Forelimb muscle (tissue), 1 donor: ENCODE measurements around the gene SPEN. TPM values are rescaled to one million over a fixed set of nuclear protein-coding genes. Genes with fewer than 3 reads are reported as not detected.
"Not testable (repeated sequence)": the region's sequence is repeated elsewhere in the genome, so short reads cannot be mapped to it uniquely, and the experiment has no call there.

Experiments used
- DNase-seq: peaks from one replicate; pipeline ENCODE4 v3.0.0-alpha.2; 2013; ENCODE audit warnings: low read depth
- polyA plus RNA-seq: library from polyadenylated mRNA; unstranded; fragments of 120-200 nt; gene quantifications from one replicate; pipeline ENCODE4 v1.2.1, GENCODE V29; 2013; ENCODE audit not compliant: insufficient read length

The SPEN gene
- polyA plus RNA-seq, 1 donor = 30.8 TPM

DNA sequence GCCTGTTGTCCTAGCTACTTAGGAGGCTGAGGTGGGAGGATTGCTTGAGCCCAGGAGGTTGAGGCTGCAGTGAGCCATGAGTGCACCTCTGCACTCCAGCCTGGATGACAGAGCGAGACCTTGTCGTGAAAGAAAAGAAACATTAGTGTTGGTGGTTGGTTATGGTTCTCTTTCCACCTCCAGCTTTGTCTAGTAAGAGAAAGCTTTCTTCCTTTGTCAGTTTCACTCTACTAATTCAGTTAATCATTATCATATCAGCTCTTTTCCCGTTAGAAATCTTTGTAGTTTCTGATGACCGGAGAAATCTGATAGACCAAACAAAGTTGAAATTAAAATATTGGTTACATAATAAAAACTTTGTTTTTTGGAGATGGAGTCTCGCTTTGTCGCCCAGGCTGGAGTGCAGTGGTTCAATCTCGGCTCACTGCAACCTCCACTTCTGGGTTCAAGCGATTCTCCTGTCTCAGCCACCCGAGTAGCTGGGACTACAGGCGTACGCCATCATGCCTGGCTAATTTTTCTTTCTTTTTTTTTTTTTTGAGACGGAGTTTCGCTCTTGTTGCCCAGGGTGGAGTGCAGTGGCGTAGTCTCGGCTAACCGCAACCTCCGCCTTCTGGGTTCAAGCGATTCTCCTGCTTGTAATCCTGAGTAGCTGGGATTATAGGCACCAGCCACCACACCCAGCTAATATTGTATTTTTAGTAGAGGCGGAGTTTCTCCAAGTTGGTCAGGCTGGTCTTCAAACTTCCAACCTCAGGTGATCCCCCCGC is 49.5 kb downstream of the SPEN start:
- DNase-seq = not testable (repeated sequence)

GRCh38 chr1:15899266-15899665 is 51.8 kb downstream of the SPEN start:
- no peak for DNase-seq

DNA sequence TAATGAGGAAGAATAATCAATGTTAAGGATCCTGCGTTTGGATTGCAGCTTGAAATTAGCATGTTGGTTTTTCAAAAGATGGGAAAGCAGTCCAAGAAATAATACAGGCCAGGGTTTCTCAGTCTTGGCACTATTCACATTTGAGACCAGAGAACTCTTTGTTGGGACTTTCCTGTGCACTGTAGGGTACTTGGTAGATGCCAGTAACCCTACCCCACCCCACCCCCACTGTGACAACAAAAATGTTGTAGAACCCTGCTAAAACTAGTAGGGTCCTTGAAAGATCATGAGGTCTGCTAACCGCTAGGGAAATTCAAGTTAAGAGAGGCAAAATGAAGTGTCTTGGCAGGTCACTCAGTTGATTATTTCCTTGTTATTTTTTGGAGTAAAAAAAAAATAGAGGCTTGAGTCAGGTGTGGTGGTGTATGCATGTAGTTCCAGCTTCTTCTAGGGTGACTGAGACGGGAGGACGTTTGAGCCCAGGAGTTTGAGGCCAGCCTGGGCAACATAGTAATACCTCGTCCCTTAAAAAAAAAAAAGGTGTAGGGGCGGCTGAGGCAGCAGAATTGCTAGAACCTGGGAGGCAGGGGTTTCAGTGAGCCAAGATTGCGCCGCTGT is 53.3 kb downstream of the SPEN start:
- DNase-seq = no peak

DNA sequence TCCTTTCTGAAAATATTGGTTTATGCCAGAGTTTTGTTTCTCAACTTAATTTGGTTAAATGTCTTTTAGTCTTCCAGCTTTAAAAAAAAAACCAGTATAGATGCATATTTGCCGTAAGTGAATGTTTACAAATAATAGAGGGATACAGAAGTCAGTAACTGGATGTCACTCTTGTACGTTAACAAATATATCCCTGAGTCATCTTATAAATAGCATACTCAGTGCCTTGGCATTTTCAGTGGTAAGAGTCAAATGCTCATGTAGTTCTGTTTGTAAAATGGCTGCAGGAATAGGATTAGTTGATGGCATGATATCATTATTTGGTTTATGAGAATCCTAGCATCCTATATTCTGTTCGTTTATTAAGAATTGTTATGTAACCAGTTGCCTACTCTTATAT is 55.4 kb downstream of the SPEN start:
- DNase-seq = no peak

DNA sequence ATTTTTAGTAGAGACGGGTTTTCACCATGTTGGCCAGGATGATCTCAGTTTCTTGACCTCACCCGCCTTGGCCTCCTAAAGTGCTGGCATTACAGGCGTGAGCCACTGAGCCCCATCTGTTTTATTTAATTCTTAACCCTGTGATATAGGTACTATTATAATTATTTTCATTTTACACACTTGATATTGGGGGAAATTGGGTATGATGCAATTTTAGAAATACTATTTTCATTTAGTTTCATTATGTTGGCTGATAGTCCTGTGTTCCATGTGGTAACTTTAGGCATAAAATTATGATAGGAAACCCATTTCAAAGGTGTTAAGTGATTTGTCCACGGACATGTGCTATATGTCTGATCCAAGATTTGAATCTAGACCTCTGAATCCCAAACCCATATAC is 61.1 kb downstream of the SPEN start:
- no peak for DNase-seq

DNA sequence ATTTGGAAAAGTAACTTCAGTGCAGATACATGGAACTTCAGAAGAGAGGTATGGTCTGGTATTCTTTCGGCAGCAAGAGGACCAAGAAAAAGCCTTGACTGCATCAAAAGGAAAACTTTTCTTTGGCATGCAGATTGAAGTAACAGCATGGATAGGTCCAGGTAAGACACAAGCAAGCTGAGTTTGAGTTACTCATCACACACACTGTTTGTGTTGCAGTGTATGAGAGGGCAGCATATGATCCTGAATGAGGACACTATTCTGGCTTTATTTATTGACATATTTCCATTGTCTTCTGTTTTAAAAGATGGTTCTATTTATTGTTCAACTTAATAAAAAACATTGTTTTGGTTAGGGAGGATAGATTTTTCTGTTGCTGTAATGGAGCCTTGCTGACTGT is 63.6 kb downstream of the SPEN start:
- DNase-seq = no peak

- no peak for DNase-seq
These were observed 64.4 kb downstream of the SPEN start for GRCh38 chr1:15911927-15912326.

GRCh38 chr1:15913607-15914006 is 66.1 kb downstream of the SPEN start:
- DNase-seq = not testable (repeated sequence)

DNA sequence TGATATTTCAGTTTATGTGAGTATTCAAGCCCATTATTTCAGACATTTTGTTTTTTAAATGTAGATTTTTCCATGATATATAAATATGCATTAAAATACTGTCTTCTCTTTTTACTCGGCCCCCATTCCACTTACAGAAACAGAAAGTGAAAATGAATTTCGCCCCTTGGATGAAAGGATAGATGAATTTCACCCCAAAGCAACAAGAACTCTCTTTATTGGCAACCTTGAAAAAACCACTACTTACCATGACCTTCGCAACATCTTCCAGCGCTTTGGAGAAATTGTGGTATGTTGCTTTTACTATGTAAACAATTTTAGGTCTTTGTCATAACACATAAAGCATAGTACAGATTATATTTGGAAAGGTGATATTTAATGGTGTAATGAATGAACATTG is 68.5 kb downstream of the SPEN start:
- no peak for DNase-seq

- no peak for DNase-seq
These were observed 68.9 kb downstream of the SPEN start for GRCh38 chr1:15916417-15916816.

DNA sequence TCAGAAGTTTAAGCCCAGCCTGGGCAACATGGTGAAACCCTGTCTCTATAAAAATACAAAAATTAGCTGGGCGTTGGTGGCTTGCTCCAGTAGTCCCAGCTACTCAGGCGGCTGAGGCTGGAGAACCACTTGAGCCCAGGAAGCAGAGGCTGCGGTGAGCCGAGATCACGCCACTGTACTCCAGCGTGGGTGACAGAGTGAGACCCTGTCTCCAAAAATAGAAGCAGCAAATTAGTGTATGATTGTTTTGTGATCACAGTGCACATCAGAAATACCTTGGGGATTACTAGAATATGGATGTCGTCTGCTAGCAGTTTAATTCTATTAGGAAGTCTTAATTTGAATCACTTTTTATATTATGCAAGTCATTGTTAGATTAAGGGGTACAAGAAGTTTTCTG is 69.4 kb downstream of the SPEN start:
- no peak for DNase-seq

- no peak for DNase-seq
These were observed 71.6 kb downstream of the SPEN start for GRCh38 chr1:15918962-15919715.

- DNase-seq = no peak
These were observed 75.7 kb downstream of the SPEN start for GRCh38 chr1:15923241-15923640.

- not testable (repeated sequence) for DNase-seq
These were observed 78.9 kb downstream of the SPEN start for GRCh38 chr1:15926448-15926847.

DNA sequence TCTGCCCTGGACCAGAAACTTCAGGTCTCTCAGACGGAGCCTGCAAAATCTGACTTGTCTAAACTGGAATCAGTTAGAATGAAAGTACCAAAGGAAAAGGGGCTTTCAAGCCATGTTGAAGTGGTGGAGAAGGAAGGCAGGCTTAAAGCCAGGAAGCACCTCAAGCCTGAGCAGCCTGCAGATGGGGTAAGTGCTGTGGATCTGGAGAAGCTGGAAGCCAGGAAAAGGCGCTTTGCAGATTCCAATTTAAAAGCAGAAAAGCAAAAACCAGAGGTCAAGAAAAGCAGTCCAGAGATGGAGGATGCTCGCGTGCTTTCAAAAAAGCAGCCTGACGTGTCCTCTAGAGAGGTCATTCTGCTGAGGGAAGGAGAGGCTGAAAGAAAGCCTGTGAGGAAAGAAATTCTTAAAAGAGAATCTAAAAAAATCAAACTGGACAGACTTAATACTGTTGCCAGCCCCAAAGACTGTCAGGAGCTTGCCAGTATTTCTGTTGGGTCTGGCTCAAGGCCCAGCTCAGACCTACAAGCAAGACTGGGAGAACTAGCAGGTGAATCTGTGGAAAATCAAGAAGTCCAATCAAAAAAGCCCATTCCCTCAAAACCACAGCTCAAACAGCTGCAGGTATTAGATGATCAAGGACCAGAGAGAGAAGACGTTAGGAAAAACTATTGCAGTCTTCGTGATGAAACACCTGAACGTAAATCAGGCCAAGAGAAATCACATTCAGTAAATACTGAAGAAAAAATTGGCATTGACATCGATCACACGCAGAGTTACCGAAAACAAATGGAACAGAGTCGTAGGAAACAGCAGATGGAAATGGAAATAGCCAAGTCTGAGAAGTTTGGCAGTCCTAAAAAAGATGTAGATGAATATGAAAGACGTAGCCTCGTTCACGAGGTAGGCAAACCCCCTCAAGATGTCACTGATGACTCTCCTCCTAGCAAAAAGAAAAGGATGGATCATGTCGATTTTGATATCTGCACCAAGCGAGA is 81.8 kb downstream of the SPEN start:
- no peak for DNase-seq

DNA sequence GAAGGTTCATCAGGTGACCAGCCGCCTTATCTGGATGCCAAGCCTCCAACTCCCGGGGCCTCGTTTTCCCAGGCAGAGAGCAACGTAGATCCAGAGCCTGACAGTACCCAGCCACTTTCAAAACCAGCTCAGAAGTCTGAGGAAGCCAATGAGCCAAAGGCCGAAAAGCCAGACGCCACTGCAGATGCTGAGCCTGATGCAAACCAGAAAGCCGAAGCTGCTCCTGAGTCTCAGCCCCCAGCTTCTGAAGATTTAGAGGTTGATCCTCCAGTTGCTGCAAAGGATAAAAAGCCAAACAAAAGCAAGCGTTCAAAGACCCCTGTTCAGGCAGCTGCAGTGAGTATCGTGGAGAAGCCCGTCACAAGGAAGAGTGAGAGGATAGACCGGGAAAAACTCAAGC is 83.9 kb downstream of the SPEN start:
- DNase-seq = no peak

DNA sequence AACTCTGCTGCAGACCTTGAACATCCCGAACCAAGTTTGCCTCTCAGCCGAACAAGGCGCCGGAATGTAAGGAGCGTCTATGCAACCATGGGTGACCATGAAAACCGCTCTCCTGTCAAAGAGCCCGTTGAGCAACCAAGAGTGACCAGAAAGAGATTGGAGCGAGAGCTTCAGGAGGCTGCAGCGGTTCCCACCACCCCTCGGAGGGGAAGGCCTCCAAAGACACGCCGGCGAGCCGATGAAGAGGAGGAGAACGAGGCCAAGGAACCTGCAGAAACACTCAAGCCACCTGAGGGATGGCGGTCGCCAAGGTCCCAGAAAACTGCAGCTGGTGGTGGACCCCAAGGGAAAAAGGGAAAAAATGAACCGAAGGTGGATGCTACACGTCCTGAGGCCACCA is 84.4 kb downstream of the SPEN start:
- no peak for DNase-seq

GRCh38 chr1:15932612-15933011 is 85.1 kb downstream of the SPEN start:
- DNase-seq = no peak

- DNase-seq = no peak
These were observed 86.2 kb downstream of the SPEN start for GRCh38 chr1:15933684-15934083.

DNA sequence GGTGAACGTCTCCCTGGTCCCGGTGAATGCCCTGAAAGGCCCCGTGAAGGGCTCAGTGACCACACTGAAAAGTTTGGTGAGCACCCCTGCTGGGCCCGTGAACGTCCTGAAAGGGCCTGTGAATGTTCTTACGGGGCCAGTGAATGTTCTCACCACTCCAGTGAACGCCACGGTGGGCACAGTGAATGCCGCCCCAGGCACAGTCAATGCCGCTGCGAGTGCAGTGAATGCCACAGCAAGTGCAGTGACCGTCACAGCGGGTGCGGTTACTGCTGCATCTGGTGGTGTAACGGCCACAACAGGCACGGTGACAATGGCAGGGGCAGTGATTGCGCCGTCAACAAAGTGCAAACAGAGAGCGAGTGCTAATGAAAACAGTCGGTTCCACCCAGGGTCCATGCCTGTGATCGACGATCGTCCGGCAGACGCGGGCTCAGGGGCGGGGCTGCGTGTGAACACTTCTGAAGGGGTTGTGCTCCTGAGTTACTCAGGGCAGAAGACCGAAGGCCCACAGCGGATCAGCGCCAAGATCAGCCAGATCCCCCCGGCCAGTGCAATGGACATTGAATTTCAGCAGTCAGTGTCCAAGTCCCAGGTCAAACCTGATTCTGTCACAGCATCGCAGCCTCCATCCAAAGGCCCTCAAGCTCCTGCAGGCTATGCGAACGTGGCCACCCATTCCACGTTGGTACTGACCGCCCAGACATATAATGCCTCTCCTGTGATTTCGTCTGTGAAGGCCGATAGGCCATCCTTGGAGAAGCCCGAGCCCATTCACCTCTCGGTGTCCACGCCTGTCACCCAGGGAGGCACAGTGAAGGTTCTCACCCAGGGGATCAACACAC is 86.9 kb downstream of the SPEN start:
- DNase-seq = no peak
